ENCODE results near the gene SPRED3. TPM values are rescaled to one million over a fixed set of nuclear protein-coding genes. Genes with fewer than 3 reads are reported as not detected.
"Not testable (repeated sequence)": the region's sequence is repeated elsewhere in the genome, so short reads cannot be mapped to it uniquely, and the experiment has no call there.

Gene SPRED3
- total RNA-seq, 2 experiments from 2014 or later: 3.0 to 4.5 TPM

DNA sequence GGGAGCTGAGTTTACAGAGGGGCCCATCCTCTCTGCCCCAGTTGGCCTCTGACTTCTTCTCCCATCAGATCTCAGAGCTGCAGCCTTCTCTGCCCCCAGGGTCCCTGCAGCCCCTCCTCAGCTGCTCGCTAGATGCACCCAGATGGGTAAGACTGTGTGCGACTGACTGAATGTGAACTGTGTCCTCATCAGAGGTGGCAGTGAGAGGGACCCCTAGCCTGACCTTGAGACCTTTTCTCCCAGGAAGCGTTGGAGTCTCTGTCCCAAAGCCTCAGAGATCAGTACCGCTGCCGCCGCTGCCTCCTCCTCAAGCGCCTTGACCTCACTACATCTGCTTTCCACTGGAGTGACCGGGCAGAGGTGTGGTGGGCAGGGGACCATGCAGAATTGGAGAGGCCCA, 16.8 kb downstream of the SPRED3 start:
- ChIA-PET CTCF (interaction anchor here (0.8 to 3.1 kb wide), 2 partner anchors 19 to 230 kb away, joined by 4 to 22 read pairs; no protein-coding TSS in a partner anchor), POLR2A (interaction anchor here (0.6 kb wide), 1 partner anchor 765 kb away, joined by 5 read pairs; no protein-coding TSS in a partner anchor)

DNA sequence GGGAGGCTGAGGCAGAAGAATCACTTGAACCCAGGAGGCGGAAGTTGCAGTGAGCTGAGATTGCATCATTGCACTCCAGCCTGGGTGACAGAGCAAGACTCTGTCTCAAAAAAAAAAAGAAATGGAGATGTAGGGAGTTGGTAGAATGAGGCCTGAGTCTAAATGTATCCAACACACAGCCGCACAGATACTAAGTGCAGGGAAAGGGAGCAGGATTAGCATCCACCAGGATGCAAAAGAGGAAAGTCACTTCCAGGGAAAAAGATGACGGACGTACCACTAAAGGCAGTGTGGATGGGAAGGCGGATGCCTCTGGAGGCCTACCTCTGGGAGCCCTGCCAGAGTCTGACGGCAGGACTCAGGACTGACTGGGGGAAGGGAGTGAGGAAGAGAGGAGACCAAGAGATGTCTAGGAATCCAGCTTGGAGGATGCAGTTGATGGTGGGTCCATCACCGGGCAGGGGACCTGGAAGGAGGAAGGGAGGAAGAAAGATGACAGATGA, 21.2 kb downstream of the SPRED3 start:
- H3K4me1 Mint-ChIP-seq: peaks cover 5% of the 10 kb centered on the region
- intact Hi-C loops (cut with DNase I, micrococcal nuclease): no loop called here
- no peak overlapping the region for H3K27ac Mint-ChIP-seq
- POLR2A ChIA-PET: no interaction called here
- H3K4me3 Mint-ChIP-seq: no peak overlapping the region
- no peaks in the 10 kb centered on the region for H3K27me3 Mint-ChIP-seq
- DNase-seq: no peak
- no peaks in the 10 kb centered on the region for H3K9me3 Mint-ChIP-seq (ENCODE audit: low read depth)
- no peak for ATAC-seq
- CTCF ChIA-PET: interaction anchor here (0.5 kb wide), 1 partner anchor 191 kb away, joined by 3 read pairs; no protein-coding TSS in a partner anchor
- peaks cover 16% of the 10 kb centered on the region for H3K36me3 Mint-ChIP-seq (ENCODE audit: low read depth)

More for the DNA sequence above, 16.8 kb downstream of the SPRED3 start:
- DNase-seq (no peak), ATAC-seq (no peak)
- H3K27me3 Mint-ChIP-seq: no peaks in the 10 kb centered on the region
- H3K36me3 Mint-ChIP-seq (ENCODE audit: low read depth): peaks cover 17% of the 10 kb centered on the region
- no peak overlapping the region for H3K4me3 Mint-ChIP-seq
- no peaks in the 10 kb centered on the region for H3K9me3 Mint-ChIP-seq (ENCODE audit: low read depth)
- intact Hi-C loops (cut with DNase I, micrococcal nuclease): no loop called here
- H3K27ac Mint-ChIP-seq: no peak overlapping the region
- H3K4me1 Mint-ChIP-seq: peaks cover 16% of the 10 kb centered on the region

DNA sequence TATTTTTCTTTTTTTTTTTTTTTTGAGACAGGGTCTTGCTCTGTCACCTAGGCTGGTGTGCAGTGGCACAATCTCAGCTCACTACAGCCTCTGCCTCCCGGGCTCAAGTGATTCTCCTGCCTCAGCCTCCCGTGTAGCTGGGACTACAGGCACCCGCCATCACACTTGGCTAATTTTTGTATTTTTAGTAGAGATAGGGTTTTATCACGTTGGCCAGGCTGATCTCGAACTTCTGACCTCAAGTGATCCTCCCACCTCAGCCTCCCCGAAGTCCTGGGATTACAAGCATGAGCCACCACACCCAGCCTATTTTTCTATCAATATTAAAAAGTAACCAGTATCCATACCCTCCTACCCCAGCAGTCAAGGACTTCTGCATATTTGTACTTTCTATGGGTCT, 21.9 kb downstream of the SPRED3 start:
- H3K36me3 Mint-ChIP-seq (ENCODE audit: low read depth); H3K27me3 Mint-ChIP-seq; POLR2A ChIA-PET; H3K4me3 Mint-ChIP-seq; H3K27ac Mint-ChIP-seq; intact Hi-C loops (cut with DNase I, micrococcal nuclease); H3K9me3 Mint-ChIP-seq (ENCODE audit: low read depth); DNase-seq; CTCF ChIA-PET; H3K4me1 Mint-ChIP-seq; ATAC-seq: not testable (repeated sequence)

DNA sequence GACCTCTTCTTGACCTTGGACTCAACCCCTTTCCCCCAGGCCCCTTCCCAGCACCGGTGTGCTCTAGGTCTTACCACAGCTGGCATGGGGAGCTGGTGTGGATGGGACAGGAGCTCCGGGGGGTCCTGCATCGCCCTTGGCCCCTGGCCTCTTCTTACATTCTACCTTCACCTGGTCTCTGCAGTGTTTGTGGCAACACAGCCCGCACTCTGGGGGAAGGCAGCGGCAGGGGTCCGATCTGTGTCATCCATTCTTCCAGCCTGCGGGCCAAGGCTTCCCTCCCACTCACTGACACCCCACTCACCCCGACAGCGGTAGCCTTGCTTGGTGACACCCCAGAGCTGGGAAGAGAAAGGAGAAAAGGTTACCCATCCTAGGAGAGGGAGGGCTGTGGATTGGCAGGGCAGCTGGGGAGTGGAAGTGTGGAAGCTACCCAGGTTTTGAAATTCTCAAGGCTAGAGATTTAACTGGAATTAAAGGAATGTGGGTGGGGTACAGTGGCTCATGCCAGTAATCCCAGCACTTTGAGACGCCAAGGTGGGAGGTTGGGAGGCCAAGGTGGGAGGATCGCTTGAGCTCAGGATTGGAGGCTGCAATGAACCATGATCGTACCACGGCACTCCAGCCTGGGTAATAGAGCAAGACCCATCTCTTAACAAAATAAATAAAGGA, 22.7 kb downstream of the SPRED3 start:
- POLR2A ChIA-PET: no interaction called here
- H3K27ac Mint-ChIP-seq: no peak overlapping the region
- H3K27me3 Mint-ChIP-seq: no peaks in the 10 kb centered on the region
- CTCF ChIA-PET: interaction anchor here (0.6 to 1.2 kb wide), 2 partner anchors 8 to 15 kb away, joined by 3 to 5 read pairs; partner anchors contain the start of genes FAM98C and RASGRP4
- H3K9me3 Mint-ChIP-seq (ENCODE audit: low read depth): no peaks in the 10 kb centered on the region
- intact Hi-C loops (cut with DNase I, micrococcal nuclease): no loop called here
- DNase-seq (no peak), ATAC-seq (no peak)
- H3K4me3 Mint-ChIP-seq: no peak overlapping the region
- no peaks in the 10 kb centered on the region for H3K4me1 Mint-ChIP-seq
- H3K36me3 Mint-ChIP-seq (ENCODE audit: low read depth): peaks cover 9% of the 10 kb centered on the region

DNA sequence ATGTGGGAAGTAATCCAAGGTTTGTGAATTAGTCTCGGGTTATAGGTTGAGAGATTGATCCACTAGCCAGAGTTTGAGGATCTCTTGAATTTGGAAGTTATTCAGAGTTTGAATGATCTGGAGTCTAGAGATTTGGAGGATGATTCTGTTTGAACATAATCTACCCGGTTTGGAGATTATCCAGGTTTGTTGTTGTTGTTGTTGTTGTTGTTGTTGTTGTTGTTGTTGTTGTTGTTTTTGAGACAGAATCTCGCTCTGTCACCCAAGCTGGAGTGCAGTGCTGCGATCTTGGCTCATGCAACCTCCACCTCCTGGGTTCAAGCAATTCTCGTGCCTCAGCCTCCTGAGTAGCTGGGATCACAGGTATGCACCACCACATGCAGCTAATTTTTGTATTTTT, 23.4 kb downstream of the SPRED3 start:
- POLR2A ChIA-PET; intact Hi-C loops (cut with DNase I, micrococcal nuclease); H3K27me3 Mint-ChIP-seq; H3K36me3 Mint-ChIP-seq (ENCODE audit: low read depth); H3K4me1 Mint-ChIP-seq; DNase-seq; H3K4me3 Mint-ChIP-seq; H3K27ac Mint-ChIP-seq; H3K9me3 Mint-ChIP-seq (ENCODE audit: low read depth); ATAC-seq: not testable (repeated sequence)
- CTCF ChIA-PET: interaction anchor here (1.2 kb wide), 1 partner anchor 9 kb away, joined by 5 read pairs; the partner anchor contains the start of gene FAM98C

DNA sequence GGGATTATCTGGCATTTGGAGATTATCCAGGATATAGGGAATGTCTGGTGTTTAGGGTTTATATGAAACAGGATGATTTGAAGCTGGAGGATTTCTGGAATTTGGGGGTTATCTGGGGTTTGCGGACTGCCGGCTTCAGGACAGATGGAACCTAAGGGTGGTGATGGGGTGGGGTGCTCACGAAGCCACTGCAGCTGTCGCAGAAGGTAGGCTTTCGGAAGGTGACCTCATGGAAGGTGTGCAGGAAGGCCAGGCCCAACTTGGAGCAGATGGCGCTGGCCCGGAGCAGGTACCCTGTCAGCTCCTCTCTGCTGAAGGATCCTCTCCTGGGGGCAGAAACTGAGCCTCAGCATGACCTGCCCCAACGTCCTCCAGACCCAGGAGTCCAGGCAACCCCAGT, 24.0 kb downstream of the SPRED3 start:
- POLR2A ChIA-PET: no interaction called here
- DNase-seq (no peak), ATAC-seq (no peak)
- peaks cover 10% of the 10 kb centered on the region for H3K4me1 Mint-ChIP-seq
- peaks cover 6% of the 10 kb centered on the region for H3K36me3 Mint-ChIP-seq (ENCODE audit: low read depth)
- H3K4me3 Mint-ChIP-seq: no peak overlapping the region
- CTCF ChIA-PET: no interaction called here
- no peaks in the 10 kb centered on the region for H3K9me3 Mint-ChIP-seq (ENCODE audit: low read depth)
- H3K27me3 Mint-ChIP-seq: no peaks in the 10 kb centered on the region
- no peak overlapping the region for H3K27ac Mint-ChIP-seq
- intact Hi-C loops (cut with DNase I, micrococcal nuclease): no loop called here

DNA sequence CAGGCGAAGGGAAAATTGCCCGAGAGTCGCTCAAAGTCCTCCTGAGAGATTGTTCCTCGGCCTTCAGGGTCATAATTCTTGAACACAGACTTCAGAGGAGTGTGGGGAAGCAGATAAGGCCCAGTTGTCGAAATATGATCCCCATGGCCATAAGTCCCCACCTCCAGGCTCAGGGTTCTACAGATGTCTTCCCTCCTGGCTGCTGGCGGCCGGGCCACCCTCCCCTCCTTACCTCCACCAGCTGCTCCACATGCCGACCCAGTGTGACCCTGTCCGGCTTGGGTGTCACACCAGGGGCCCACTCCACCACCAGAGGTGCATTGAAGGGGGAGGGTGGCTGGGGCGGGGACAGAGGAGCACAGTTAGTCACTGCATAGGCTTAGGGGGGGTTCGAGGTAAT, 24.5 kb downstream of the SPRED3 start:
- no peak for ATAC-seq
- intact Hi-C loops (cut with DNase I, micrococcal nuclease): no loop called here
- Mint-ChIP-seq H3K36me3 (ENCODE audit: low read depth) (peaks cover 4% of the 10 kb centered on the region), H3K27ac (no peak overlapping the region), H3K4me1 (peaks cover 15% of the 10 kb centered on the region), H3K27me3 (no peaks in the 10 kb centered on the region), H3K9me3 (ENCODE audit: low read depth) (no peaks in the 10 kb centered on the region), H3K4me3 (no peak overlapping the region)
- ChIA-PET CTCF (interaction anchor here (0.7 to 1.0 kb wide), 2 partner anchors 9 to 15 kb away, joined by 3 read pairs; no protein-coding TSS in a partner anchor), POLR2A (interaction anchor here (0.6 kb wide), 1 partner anchor 19 kb away, joined by 3 read pairs; no protein-coding TSS in a partner anchor)
- no peak for DNase-seq

DNA sequence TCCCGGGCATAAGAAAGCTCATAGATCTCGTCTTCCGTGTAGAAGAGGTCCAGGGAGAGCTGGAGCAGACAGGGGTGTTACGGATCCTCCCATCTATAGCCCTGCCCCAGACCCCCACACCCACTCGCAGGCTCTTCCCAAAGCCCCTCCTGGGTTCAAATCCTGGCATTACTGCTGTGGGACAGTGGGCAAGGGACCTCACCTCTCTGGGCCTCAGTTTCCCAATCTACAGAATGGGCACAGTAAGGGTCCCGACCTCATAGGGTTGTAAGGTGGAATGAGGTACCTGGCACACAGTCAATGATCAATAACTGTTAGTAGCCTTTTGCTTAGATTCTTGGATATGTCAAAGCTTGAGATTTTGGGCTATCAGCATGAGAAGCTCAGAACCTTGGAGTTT, 24.9 kb downstream of the SPRED3 start:
- Mint-ChIP-seq H3K9me3 (ENCODE audit: low read depth) (no peaks in the 10 kb centered on the region), H3K27ac (no peak overlapping the region), H3K4me1 (peaks cover 19% of the 10 kb centered on the region), H3K27me3 (no peaks in the 10 kb centered on the region), H3K4me3 (no peak overlapping the region), H3K36me3 (ENCODE audit: low read depth) (peaks cover 2% of the 10 kb centered on the region)
- no peak for DNase-seq
- no peak for ATAC-seq
- POLR2A ChIA-PET: interaction anchor here (0.6 kb wide), 1 partner anchor 19 kb away, joined by 3 read pairs; no protein-coding TSS in a partner anchor
- intact Hi-C loops (cut with DNase I, micrococcal nuclease): no loop called here
- CTCF ChIA-PET: interaction anchor here (0.7 to 1.0 kb wide), 2 partner anchors 9 to 14 kb away, joined by 3 read pairs; no protein-coding TSS in a partner anchor

DNA sequence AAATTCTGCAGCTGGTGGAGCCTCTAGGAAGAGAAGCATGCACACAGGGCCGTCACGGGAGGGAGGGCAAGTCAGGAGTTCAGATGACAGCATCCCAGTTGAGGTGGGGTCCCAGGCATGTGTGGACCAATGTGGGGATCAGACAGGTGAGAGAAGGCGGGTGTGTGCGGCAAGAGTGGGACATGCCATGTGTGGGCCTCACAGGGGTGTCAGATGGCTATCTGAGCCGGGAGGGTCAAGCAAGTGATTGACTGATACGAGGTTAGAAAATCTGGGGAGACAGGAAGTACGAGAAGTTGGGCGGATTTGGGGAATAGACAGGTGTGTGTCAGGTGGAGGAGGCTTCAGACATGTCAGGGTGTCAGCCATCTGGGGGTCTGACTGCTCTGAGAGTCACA, 28.6 kb downstream of the SPRED3 start:
- Mint-ChIP-seq H3K27me3 (no peaks in the 10 kb centered on the region), H3K4me3 (peak overlapping the region; percentile 75), H3K27ac (peak overlapping the region; percentile 23), H3K9me3 (ENCODE audit: low read depth) (no peaks in the 10 kb centered on the region), H3K4me1 (peaks cover 26% of the 10 kb centered on the region), H3K36me3 (ENCODE audit: low read depth) (no peaks in the 10 kb centered on the region)
- ATAC-seq (no peak), DNase-seq (no peak)
- intact Hi-C loops (cut with DNase I, micrococcal nuclease): loop anchor here in 1 of 2 experiments (5.0 kb wide), 1 partner anchor 200 kb away; the partner anchor contains the start of genes EIF3K and MAP4K1
- POLR2A ChIA-PET: interaction anchor here (0.6 kb wide), 1 partner anchor 9 kb away, joined by 3 read pairs; no protein-coding TSS in a partner anchor
- CTCF ChIA-PET: interaction anchor here (1.9 kb wide), 1 partner anchor 14 kb away, joined by 7 read pairs; the partner anchor contains the start of gene FAM98C

DNA sequence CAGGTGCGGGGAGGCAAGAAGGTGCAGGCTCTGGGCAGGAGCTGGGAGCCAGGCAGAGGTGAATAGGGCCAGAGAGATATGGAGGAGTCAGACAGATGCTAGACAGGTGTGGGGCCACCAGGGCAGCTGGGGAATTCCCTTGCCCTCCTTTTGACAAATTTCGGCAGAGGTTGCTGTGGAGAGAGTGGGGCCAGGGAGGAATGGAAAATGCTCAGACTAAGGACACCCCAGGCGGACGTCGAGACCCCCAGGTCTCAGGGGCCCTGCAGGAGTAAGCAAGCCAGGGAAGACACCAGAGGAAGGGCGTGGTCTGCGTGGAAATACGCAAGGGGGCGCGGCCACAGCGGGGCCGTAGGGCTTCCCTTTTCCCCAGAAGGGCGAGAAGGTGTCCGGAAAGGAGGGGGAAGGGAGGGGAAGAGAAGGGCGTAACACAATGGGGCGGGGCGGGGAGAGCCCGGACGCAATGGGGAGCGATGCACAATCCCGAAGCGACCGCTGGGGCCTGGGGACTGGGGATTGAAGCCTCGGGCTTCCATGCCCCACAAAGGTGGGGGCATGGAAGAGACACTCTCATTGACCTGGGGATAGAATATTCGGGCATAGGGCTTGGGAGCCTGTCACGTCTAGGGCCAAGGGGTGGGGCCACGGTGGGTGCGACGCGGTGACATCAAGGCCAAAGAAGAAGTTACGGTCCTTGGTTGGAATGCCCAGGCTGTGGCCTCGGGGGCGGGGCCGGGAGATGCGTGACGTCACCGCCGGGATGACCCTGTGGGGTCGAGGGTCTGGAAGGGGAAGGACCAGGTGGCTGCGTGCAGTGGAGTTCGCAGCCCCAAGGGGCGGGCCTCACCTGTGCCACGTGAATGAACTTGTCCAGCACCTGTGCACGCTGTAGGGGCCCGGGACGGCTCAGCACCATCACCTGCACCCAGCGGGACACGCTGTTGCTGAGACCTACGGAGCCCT, 29.3 kb downstream of the SPRED3 start:
- Mint-ChIP-seq H3K36me3 (ENCODE audit: low read depth) (no peaks in the 10 kb centered on the region), H3K27ac (peak overlapping the region; percentile 23), H3K9me3 (ENCODE audit: low read depth) (no peaks in the 10 kb centered on the region), H3K27me3 (no peaks in the 10 kb centered on the region), H3K4me1 (peaks cover 26% of the 10 kb centered on the region), H3K4me3 (peak overlapping the region; percentile 75)
- POLR2A ChIA-PET: interaction anchor here (0.6 kb wide), 1 partner anchor 9 kb away, joined by 3 read pairs; no protein-coding TSS in a partner anchor
- intact Hi-C loops (cut with DNase I, micrococcal nuclease): loop anchor here in 1 of 2 experiments (5.0 kb wide), 1 partner anchor 199 kb away; the partner anchor contains the start of genes EIF3K and MAP4K1
- CTCF ChIA-PET: interaction anchor here (0.7 to 1.9 kb wide), 2 partner anchors 15 to 1075 kb away, joined by 3 to 7 read pairs; partner anchors contain the start of gene FAM98C
- ATAC-seq (peak; percentile 93), DNase-seq (peak; percentile 80)

DNA sequence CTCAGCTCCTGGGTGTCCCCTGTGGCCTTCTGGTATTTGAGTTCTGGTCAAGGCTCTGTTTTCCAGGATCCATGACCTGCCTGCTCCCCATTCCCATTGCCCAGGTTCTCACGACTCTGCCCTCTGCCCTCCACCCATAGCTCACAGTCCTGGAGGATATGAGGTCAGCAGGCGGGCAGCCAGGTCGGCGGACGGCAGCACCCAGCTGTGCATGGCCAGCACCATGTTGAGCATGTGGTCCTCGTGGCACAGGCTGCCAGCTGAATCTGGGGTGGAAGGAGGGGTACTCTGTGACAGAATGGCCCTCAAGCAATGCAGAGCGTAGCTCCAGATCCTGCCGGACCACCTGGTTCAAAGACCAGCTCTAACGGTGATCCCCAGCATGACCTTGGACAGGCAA, 32.4 kb downstream of the SPRED3 start:
- no peak for ATAC-seq
- Mint-ChIP-seq H3K9me3 (ENCODE audit: low read depth) (no peaks in the 10 kb centered on the region), H3K4me3 (no peak overlapping the region), H3K36me3 (ENCODE audit: low read depth) (no peaks in the 10 kb centered on the region), H3K4me1 (peaks cover 29% of the 10 kb centered on the region), H3K27me3 (no peaks in the 10 kb centered on the region), H3K27ac (no peak overlapping the region)
- DNase-seq: no peak
- intact Hi-C loops (cut with DNase I, micrococcal nuclease): no loop called here
- POLR2A ChIA-PET: no interaction called here
- CTCF ChIA-PET: no interaction called here
